GM18861 (cell line): ENCODE results near the gene NID2.

Experiments used
- ATAC-seq: cut with Tn5 transposase; IDR thresholded peaks from one replicate; pipeline ENCODE4 v1.9.1; 2021; ENCODE audit not compliant: unreplicated experiment

The NID2 gene

DNA sequence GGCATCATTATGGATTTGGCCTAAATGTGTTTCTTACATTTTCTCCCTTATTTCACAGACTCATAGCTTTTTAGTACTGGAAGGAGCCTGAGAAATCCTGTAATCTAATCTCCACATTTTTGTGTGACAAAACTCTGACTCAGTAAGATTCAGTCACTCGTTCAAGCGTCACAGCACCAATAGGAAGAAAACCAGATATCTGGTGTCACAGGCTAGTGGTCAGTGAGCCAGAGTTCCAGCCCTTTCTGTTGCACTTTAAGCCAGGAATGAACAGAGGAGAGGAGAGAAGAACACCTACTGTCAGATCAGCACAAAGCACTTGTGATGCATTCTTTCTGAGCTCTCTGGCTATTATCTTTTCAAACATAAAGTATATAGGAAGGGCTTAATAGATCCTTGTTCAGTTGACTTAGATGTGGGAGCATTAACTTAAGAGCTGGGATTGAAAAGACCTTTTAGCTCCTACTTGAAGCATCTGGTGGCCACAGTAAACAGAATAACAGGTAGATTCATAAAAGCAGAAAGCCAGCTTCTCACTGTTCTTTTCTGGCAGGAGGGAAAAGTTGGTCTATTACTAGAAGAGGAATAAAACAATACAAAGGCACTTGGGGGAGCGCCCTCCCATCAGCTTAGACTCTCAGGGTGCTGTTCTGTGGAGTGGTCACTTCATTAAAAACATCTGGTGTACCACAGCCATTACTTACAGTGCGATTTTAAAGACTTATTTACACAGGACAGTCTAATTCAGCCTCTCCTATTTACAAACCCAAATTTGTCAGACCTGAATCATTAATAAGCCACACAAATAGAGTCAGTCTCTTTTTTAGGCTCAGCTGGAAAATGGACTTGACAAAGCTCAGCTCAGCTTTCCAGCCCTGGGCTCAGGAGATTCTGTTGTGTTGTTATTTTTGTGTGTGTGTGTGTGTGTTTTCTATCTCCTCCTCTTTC is 12.2 kb upstream of the NID2 start:
- ATAC-seq: no peak

DNA sequence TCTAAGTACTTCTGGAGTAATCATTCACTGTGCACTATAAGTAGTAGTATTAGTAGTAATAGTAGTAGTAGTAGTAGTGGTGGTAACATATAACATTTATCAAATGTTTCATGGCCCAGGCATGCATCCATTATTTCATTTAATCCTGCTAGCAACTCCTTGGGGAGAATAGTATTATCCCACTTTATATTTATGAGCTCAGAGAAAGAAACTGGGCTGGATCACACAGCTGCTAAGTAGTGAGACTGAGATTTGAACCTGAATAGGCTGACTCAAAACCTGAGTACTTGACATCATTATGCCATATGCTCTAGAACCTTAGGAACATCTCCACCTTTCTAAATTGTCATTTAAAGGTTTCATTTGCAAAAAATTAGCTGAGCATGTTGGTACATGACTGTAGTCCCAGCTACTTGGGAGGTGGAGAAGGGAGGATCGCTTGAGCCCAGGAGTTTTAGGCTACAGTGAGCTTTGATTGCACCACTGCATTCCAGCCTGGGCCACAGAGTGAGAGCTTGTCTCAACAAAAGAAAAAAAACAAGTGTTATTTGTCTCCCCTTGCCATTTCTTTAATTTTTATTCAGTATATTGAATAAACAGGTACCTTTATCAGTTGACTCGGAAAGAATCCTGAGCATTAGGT is 11.4 kb upstream of the NID2 start:
- no peak for ATAC-seq

DNA sequence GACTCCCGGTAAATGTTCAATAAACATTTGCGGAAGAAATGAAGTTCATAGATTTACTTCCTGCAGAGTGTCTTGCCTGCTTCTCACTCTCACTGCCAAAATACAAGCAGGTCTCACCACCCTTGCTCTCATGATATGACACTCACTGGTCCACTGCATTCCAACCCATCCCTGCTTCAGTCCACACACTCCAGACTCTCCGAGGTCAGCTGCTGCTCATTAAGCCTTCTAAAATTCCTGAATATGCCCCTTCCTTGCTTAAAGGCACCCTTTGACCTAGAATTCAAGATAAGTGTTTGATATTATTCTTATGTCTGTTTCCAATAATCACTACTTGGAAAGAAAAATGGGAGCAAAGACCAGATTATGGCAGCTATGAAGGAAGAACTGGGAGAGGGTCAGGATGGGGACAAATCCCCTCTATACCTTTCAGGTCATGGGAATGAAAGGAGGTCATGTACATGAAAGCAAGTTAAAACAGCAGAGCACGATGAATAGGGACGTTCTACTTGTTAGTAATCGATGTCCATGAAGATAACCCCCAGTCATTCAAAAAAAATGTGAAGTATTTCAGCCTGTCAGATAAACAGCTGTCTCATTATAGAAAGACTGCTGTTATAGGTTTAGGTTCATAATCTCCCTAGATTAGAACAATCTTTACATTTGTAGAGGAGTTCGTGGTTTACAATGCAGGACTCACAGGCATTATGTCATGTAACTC is 10.5 kb upstream of the NID2 start:
- no peak for ATAC-seq

DNA sequence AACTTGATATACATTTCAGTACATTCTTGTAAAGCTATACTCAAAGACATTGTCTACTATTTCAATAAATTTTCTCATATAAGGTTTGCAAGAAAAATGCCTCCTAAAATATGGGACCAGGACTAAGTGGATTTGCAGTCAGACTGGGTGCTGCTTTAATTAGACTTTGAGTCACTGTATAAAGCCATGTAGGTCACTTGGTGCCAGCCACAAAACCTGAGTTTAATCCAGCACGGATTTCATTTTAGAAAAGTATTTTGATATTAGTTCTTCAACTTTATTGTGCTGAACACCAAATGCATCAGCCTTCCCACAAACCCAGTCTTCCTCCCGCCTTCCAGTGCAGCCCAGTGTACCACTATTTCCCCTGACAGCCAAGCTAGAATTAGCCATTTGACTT is 9.9 kb upstream of the NID2 start:
- ATAC-seq: no peak

DNA sequence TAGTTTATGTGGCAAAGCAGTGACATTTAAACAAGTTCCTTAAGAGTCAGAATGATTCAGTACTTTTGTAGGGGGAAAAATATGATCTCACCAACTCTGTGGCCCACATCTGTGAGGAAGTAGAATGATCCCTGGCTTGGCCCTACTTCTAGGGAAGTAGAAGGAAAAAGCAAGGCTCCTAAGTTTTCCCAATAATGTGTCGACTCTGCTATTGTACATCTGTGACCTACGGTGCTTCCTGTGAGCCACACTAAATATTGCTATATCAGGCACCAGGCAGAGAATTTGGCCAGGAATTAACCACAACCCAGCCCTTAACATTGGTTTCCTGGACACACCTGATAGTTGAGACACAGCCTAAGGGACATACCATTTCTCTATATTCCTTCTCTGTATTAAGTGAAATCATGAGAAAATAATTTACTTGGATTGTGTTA is 9.3 kb upstream of the NID2 start:
- ATAC-seq: no peak

DNA sequence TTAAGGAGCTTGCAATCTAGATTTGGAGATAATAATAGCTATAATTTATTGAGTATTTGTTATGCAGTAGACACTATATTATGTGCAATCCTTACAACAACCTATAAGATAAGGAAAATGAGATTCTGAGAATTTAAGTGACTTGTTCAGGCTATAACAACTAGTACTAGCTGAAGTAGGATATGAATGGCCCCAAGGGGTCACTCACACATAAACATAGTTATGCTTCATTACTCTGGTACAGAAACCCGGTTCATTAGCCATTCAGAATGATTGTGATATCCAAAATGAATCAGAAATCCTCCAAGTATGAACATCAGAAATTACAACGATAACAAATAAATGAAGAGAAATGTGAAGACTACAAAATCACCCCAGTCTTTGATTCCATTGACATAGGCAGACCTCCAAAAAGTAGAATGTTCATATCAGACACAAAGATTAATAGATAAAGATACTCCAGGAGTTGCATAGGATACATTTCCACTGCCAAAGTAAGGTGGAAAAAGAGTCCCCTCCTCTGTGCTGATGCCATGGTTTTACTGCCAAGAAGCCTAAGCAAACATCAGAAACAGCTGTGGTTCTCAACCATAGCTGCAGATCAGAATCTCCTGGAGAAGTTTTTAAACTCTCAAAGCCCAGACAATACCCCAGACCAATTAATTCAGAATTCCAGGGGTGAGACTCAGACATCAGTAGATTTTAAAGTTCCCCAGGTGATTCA is 8.6 kb upstream of the NID2 start:
- no peak for ATAC-seq

DNA sequence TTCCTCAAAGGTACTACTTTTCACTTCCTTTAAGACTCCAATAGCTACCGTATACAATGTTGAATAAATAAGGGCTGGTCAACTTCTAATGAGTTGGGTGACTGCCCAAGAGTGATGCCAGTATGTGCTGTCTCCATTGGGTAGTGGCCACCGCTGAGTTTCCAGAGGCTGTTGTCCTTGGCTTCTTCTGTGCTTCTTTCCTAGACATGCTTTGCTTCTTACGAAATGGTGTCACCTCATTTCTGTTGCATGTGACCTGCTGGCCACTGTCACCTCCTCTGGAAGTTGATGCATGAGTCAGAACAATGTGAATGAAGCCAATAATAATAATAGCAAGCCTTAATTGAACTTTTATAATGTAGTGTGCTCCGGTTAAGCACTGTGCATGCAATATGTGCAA is 7.5 kb upstream of the NID2 start:
- ATAC-seq: no peak

DNA sequence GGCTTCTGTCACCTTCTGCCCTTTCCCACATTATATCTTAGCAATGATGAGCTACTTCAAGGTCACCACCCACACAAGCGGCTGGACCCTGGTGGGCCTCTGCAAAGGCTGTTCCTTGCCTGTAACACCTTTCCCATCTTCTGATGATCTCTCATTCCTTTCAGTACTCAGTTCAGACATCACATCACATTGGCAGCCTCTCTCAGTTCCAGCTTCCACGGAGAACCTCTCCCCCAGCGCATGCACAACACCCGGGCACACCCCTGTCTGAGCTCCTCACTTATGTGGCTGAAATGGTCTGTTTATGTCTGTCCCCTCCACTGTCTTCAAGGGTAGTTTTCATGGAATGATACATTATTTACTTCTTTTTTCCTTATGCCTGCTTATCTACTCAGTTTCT is 6.5 kb upstream of the NID2 start:
- ATAC-seq: no peak

DNA sequence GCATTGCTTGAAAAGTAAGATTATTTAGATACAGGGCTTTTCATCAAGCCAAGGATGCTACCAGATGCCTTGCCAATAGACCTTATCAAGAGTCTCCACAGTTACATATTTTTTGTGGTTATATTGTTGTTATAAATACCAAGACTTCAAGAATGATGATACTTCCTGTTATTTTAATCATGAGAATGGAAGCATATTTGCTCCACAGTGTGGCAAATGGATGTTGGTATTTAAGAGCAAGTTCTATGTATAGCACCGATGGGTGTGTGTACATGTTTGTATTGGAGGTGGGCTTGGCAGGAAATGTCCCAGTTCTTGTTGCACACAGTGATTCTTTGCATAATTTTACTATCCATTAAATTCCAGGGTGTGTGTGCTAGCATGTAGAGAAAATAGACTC is 4.4 kb upstream of the NID2 start:
- ATAC-seq: no peak

DNA sequence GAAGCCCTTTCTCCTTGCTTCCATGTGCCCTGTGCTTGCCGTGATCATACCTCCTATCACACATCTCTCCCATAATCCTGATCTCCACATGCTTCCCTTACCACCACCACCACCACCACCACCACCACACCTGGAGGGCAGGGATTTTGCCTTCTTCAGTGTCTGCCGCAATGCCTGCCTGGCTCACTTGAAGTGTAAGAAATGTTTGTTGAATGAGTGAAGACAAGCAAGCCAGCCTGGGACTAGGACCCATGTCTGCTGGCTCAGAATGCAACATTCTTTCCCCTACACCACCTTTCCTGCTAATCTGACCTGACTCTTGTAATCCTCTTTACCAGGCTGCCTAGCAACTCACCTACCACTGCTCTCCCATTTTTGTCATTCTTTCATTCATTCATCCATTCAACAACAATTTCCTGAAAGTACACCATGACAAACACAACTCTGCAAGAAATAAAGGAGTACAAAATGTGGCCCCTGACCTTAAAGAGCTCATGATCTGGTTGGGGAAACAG is 3.5 kb upstream of the NID2 start:
- no peak for ATAC-seq

DNA sequence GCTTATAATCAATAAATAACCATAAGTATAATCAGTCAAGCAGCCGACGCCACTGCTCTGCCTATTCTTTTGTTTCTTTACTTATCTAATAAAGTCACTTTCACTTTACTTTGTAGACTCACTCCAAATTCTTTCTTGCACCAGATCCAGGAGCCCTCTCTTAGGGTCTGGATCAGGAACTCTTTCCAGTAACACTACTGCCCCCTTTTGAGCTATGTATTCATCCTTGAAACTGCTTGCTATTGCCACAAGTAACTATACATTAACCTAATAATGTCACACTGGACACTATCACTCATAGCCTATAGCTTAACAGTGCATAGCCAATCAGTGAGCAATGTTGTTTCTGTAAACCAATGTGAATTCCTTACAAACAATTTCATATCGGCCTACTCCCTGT is 2.8 kb upstream of the NID2 start:
- no peak for ATAC-seq

DNA sequence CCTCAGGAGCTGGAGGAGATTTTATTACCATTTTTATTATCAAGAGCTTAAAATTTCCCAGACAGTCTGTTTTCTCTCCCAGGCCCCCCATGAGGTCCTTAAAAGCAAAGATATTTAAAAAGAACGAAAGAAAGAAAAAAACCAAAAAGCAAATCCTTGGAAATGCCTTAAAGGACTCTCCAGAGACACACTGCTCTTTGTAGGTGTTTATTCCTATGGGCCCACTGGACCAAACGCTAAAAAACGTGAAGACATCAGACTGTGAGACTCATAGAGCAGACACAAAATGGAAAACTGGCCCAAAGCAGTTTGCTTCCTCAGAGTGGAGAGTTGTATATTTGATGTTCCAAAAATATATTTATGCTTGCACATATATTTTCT is 1.2 kb upstream of the NID2 start:
- ATAC-seq: no peak

DNA sequence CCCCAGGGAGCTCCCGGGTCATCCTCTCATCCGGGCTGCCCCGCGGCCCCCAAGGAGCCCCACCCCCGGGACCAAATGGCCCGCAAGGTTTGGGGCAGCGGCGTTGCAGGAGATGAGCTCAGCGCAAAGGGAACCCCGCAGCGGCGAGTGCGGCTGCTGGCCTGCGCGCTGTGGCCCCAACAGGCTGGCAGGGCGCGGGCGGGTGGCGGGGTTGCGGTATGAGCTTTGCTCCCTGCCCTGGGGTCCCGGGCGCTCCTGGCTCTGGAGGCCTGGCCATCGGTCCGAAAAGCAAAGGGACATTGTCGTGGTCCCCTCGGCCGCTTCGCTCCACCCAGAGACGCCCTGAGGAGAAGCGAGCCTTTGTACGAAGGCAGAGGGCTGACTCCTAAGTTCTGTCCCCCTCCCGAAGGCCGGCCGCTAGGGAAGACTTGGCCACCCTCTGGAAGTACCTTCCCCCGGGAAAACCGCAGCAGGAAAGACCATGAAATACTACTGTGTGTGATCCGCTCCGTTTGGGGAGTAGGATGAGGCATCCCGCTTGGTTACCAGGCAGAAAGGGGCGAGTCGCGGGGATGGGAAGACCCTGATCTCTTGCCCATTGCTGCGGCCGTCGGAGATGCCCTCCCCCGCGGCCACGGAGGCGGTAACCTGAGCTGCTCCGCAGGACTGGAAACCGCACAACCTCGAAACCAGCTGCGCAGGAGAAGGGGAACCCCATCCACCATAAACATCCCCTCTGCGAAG is 620 bp upstream of the NID2 start:
- no peak for ATAC-seq

DNA sequence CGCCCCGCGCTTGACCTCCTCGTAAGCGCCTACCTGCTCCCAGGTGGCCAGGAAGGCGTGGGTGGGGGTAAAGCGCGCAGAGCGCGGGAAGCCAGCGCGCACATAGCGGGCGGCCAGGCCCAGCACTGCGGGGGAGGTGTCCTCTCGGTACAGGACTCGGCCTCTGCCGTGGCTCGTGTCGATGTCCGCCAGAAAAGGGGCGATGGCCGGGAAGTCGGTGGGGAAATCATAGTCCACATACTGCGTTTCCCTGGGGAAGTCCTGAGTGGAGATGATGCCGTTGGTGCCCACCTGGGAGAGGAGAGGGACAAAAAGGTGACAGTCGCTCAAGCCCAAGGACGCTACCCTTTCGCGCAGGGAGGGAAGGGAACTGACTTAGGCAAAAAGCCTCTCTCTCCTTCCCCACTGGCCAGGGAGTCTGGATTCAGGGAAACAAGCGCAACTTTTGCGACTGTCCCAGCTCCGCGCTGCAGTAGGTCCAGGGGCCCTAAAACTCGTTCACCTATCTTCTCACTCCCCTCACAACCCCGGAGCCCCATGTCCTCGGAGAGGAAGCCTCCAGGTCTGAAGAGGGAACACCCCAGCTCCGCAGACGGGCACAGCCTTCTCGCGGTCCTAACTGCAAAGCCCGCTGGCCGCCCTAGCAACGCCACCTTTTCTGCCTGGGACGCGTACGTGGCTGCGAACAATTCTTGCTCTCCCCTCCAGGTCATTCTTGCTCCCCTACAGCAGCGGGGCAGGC is 815 bp downstream of the NID2 start:
- ATAC-seq: no peak

DNA sequence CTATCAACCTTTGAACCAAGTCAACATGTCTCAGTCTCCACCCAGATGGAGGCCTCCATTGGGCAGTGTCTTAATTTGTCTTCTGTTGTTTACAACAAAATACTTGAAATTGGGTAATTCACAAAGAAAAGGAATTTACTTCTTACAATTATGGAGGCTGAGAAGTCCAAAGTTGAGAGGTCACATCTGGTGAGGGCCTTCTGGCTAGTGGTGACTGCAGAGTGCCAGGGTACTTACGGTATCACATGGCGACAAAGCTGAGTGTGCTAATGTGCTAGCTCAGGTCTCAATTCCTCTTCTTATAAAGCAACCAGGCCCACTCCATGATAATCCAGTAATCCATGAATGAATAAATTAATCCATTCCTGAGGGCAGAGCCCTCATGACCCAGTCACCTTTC is 4.7 kb downstream of the NID2 start:
- no peak for ATAC-seq

DNA sequence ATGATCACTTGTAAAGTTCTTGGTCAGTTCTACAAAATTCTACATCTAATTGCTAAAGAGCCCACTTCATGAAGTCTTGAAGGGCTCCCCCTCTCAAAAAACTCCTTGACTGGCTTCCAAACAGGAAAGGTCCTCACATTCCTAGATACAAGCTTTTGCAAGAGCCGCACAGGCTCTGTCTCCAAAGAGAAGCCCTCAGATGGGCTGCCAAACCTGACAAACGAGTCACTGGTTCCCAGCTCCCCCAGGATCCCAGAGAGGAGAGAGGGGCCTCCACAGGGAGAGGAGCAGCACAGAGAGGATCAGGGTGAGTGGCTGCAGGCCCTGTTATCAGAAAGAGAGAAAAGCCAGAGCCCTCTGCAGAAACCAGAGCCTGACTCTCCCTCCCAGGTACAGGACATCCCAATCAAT is 5.8 kb downstream of the NID2 start:
- no peak for ATAC-seq

DNA sequence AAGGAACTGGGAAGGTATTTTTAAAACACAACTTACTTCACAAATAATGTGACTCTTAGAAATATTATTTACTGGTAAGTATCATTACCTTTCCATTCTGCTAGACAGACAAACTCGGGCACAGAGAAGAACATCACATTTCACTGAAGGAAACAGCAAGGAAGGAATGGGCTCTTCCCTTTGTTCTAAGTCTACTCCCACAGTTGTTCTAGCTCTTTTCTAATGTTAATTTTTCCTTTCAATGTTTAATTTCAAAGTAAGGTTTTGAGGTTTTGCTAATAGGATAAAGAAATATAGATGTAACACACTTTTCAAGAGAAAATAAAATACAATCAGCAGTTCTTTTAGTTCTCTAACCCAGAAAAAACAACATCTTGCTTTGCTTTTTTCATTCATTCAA is 7.0 kb downstream of the NID2 start:
- no peak for ATAC-seq

DNA sequence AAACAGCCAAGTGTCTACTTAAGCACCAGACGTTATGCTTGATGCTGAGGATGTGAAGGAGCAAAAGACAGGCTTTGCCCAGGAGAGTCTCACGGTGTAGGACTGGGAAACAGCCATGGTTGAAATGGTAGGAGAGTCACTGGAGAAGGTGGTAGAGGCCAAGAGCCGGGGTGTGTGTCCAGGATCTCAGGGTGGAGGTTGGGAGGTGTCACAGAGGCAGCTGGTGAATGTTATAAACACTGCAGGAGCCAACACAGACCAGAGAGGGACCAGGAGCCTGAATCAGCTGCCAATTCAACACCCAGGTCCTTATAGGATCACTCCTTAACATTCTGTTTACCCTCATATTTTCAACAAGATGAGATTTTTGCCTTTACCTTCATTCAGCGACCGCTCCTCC is 7.5 kb downstream of the NID2 start:
- no peak for ATAC-seq

DNA sequence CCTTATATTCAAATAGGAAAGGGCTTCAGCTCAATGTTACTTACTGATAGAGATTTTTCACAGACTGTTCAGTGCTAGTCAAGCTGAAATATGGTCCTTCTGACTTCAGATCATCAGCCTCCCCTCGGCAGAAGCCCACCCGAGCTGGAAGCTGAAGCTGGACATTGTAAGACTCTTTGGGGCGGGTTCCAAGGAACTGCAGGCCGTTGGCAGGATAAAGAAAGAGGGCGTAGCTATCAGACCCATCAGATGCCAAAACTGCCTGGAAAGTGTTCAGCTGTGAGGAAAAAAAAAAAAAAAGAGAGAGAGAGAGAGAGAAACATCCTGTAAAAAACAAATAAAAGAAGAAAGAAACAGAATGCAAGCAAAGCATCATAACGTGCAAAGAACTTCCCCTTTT is 8.8 kb downstream of the NID2 start:
- no peak for ATAC-seq

DNA sequence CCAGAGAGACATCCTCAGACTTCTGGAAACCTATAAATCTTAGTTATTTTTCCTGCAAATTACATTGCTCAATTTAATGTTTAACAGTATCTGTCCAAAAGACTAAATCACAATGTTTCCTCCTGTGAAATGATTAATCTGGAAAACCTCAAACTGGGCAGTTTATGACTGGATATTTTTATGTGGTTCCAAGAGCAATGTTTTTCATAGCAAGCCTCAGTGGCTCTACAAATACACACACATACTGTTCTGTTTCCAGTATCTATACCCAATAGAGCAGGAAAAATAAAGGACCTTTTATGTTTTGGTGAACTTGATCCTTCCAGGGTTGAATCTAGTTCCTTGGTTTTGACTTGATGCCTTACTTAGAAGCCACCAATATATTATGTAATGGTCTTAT is 9.2 kb downstream of the NID2 start:
- no peak for ATAC-seq
